Measurements from ENCODE around the gene VPS41. TPM values are rescaled to one million over a fixed set of nuclear protein-coding genes. Genes with fewer than 3 reads are reported as not detected.

Gene VPS41
- total RNA-seq, 2 donors from 2014 or later = 45.8 to 46.1 TPM

- peaks cover 2% of the 10 kb centered on the region for H3K36me3 Mint-ChIP-seq (ENCODE audit: low read depth)
- no peak overlapping the region for H3K4me3 Mint-ChIP-seq
- ATAC-seq = no peak
Measured at GRCh38 chr7:38704751-38705150, 204.2 kb downstream of the VPS41 start.

GRCh38 chr7:38704041-38704547 lies 204.9 kb downstream of the VPS41 start:
- H3K27ac Mint-ChIP-seq = no peak overlapping the region
- no peak for ATAC-seq
- no peak for DNase-seq
- no peak overlapping the region for H3K4me3 Mint-ChIP-seq
- H3K4me1 Mint-ChIP-seq = peaks cover 1% of the 10 kb centered on the region
- H3K27me3 Mint-ChIP-seq = peaks cover 14% of the 10 kb centered on the region
- H3K9me3 ChIP-seq (ENCODE audit: control insufficient read depth, low read length, poor library complexity, severe bottlenecking) = no peaks in the 10 kb centered on the region
- H3K36me3 Mint-ChIP-seq (ENCODE audit: low read depth) = peaks cover 2% of the 10 kb centered on the region

More at GRCh38 chr7:38704751-38705150, 204.2 kb downstream of the VPS41 start:
- no peak for DNase-seq
- Mint-ChIP-seq H3K27me3 (peaks cover 14% of the 10 kb centered on the region), H3K4me1 (peaks cover 2% of the 10 kb centered on the region), H3K27ac (no peak overlapping the region)
- H3K9me3 ChIP-seq (ENCODE audit: control insufficient read depth, low read length, poor library complexity, severe bottlenecking) = no peaks in the 10 kb centered on the region

GRCh38 chr7:38703093-38703492 lies 205.9 kb downstream of the VPS41 start:
- no peaks in the 10 kb centered on the region for H3K9me3 ChIP-seq (ENCODE audit: control insufficient read depth, low read length, poor library complexity, severe bottlenecking)
- Mint-ChIP-seq H3K27me3 (peaks cover 14% of the 10 kb centered on the region), H3K36me3 (ENCODE audit: low read depth) (peaks cover 2% of the 10 kb centered on the region), H3K4me1 (no peaks in the 10 kb centered on the region), H3K27ac (no peak overlapping the region), H3K4me3 (no peak overlapping the region)
- no peak for DNase-seq
- no peak for ATAC-seq

- DNase-seq (no peak), ATAC-seq (no peak)
- Mint-ChIP-seq H3K27me3 (peaks cover 14% of the 10 kb centered on the region), H3K36me3 (ENCODE audit: low read depth) (peaks cover 2% of the 10 kb centered on the region), H3K4me3 (no peak overlapping the region), H3K27ac (no peak overlapping the region), H3K4me1 (no peaks in the 10 kb centered on the region)
- H3K9me3 ChIP-seq (ENCODE audit: control insufficient read depth, low read length, poor library complexity, severe bottlenecking) = no peaks in the 10 kb centered on the region
Measured at GRCh38 chr7:38702002-38702535, 206.9 kb downstream of the VPS41 start.

GRCh38 chr7:38700116-38700515 lies 208.9 kb downstream of the VPS41 start:
- H3K9me3 ChIP-seq (ENCODE audit: control insufficient read depth, low read length, poor library complexity, severe bottlenecking) = no peaks in the 10 kb centered on the region
- DNase-seq (no peak), ATAC-seq (no peak)
- no peaks in the 10 kb centered on the region for H3K4me1 Mint-ChIP-seq
- H3K36me3 Mint-ChIP-seq (ENCODE audit: low read depth) = peaks cover 2% of the 10 kb centered on the region
- peaks cover 8% of the 10 kb centered on the region for H3K27me3 Mint-ChIP-seq
- H3K4me3 Mint-ChIP-seq = no peak overlapping the region
- H3K27ac Mint-ChIP-seq = no peak overlapping the region

- Mint-ChIP-seq H3K27me3 (peaks cover 8% of the 10 kb centered on the region), H3K36me3 (ENCODE audit: low read depth) (no peaks in the 10 kb centered on the region), H3K27ac (no peak overlapping the region), H3K4me1 (no peaks in the 10 kb centered on the region), H3K4me3 (no peak overlapping the region)
- ATAC-seq (no peak), DNase-seq (no peak)
- H3K9me3 ChIP-seq (ENCODE audit: control insufficient read depth, low read length, poor library complexity, severe bottlenecking) = no peaks in the 10 kb centered on the region
Measured at GRCh38 chr7:38699471-38699870, 209.5 kb downstream of the VPS41 start.

GRCh38 chr7:38694326-38694725 lies 214.7 kb downstream of the VPS41 start:
- Mint-ChIP-seq H3K36me3 (ENCODE audit: low read depth) (no peaks in the 10 kb centered on the region), H3K4me1 (no peaks in the 10 kb centered on the region), H3K27me3 (peaks cover 15% of the 10 kb centered on the region), H3K27ac (no peak overlapping the region), H3K4me3 (no peak overlapping the region)
- H3K9me3 ChIP-seq (ENCODE audit: control insufficient read depth, low read length, poor library complexity, severe bottlenecking) = no peaks in the 10 kb centered on the region
- ATAC-seq (no peak), DNase-seq (no peak)

GRCh38 chr7:38686888-38687287 lies 222.1 kb downstream of the VPS41 start:
- Mint-ChIP-seq H3K4me3 (no peak overlapping the region), H3K4me1 (no peaks in the 10 kb centered on the region), H3K36me3 (ENCODE audit: low read depth) (no peaks in the 10 kb centered on the region), H3K27ac (no peak overlapping the region), H3K27me3 (peaks cover 24% of the 10 kb centered on the region)
- DNase-seq = no peak
- no peak for ATAC-seq
- no peaks in the 10 kb centered on the region for H3K9me3 ChIP-seq (ENCODE audit: control insufficient read depth, low read length, poor library complexity, severe bottlenecking)

GRCh38 chr7:38685851-38686250 lies 223.1 kb downstream of the VPS41 start:
- DNase-seq = no peak
- no peaks in the 10 kb centered on the region for H3K36me3 Mint-ChIP-seq (ENCODE audit: low read depth)
- ATAC-seq = no peak
- H3K4me3 Mint-ChIP-seq = no peak overlapping the region
- H3K9me3 ChIP-seq (ENCODE audit: control insufficient read depth, low read length, poor library complexity, severe bottlenecking) = no peaks in the 10 kb centered on the region
- H3K27ac Mint-ChIP-seq = no peak overlapping the region
- H3K27me3 Mint-ChIP-seq = peaks cover 20% of the 10 kb centered on the region
- H3K4me1 Mint-ChIP-seq = no peaks in the 10 kb centered on the region

GRCh38 chr7:38682606-38683005 lies 226.4 kb downstream of the VPS41 start:
- ATAC-seq (no peak), DNase-seq (no peak)
- Mint-ChIP-seq H3K36me3 (ENCODE audit: low read depth) (no peaks in the 10 kb centered on the region), H3K27me3 (peaks cover 24% of the 10 kb centered on the region), H3K27ac (no peak overlapping the region), H3K4me1 (no peaks in the 10 kb centered on the region), H3K4me3 (no peak overlapping the region)
- no peaks in the 10 kb centered on the region for H3K9me3 ChIP-seq (ENCODE audit: control insufficient read depth, low read length, poor library complexity, severe bottlenecking)

- Mint-ChIP-seq H3K27ac (no peak overlapping the region), H3K4me3 (no peak overlapping the region), H3K27me3 (peaks cover 24% of the 10 kb centered on the region), H3K36me3 (ENCODE audit: low read depth) (no peaks in the 10 kb centered on the region), H3K4me1 (no peaks in the 10 kb centered on the region)
- no peaks in the 10 kb centered on the region for H3K9me3 ChIP-seq (ENCODE audit: control insufficient read depth, low read length, poor library complexity, severe bottlenecking)
- no peak for ATAC-seq
- no peak for DNase-seq
Measured at GRCh38 chr7:38681882-38682281, 227.1 kb downstream of the VPS41 start.

GRCh38 chr7:38679419-38679818 lies 229.6 kb downstream of the VPS41 start:
- Mint-ChIP-seq H3K4me1 (peaks cover 3% of the 10 kb centered on the region), H3K27ac (no peak overlapping the region), H3K36me3 (ENCODE audit: low read depth) (no peaks in the 10 kb centered on the region), H3K27me3 (peaks cover 32% of the 10 kb centered on the region), H3K4me3 (no peak overlapping the region)
- ATAC-seq = no peak
- no peak for DNase-seq
- H3K9me3 ChIP-seq (ENCODE audit: control insufficient read depth, low read length, poor library complexity, severe bottlenecking) = no peaks in the 10 kb centered on the region

- ATAC-seq = no peak
Measured at GRCh38 chr7:38678698-38679054, 230.3 kb downstream of the VPS41 start.

GRCh38 chr7:38677981-38678697 lies 230.9 kb downstream of the VPS41 start:
- H3K4me3 Mint-ChIP-seq = no peak overlapping the region
- ATAC-seq = no peak
- H3K9me3 ChIP-seq (ENCODE audit: control insufficient read depth, low read length, poor library complexity, severe bottlenecking) = no peaks in the 10 kb centered on the region
- no peak overlapping the region for H3K27ac Mint-ChIP-seq
- no peak for DNase-seq
- H3K27me3 Mint-ChIP-seq = peaks cover 31% of the 10 kb centered on the region
- no peaks in the 10 kb centered on the region for H3K36me3 Mint-ChIP-seq (ENCODE audit: low read depth)
- peaks cover 4% of the 10 kb centered on the region for H3K4me1 Mint-ChIP-seq

More at GRCh38 chr7:38678698-38679054, 230.3 kb downstream of the VPS41 start:
- Mint-ChIP-seq H3K36me3 (ENCODE audit: low read depth) (no peaks in the 10 kb centered on the region), H3K27me3 (peaks cover 32% of the 10 kb centered on the region), H3K4me3 (no peak overlapping the region), H3K4me1 (peaks cover 4% of the 10 kb centered on the region), H3K27ac (no peak overlapping the region)
- no peak for DNase-seq
- no peaks in the 10 kb centered on the region for H3K9me3 ChIP-seq (ENCODE audit: control insufficient read depth, low read length, poor library complexity, severe bottlenecking)

Data from T-helper 17 cell (primary cell).